HepG2 (cell line): ENCODE measurements around the gene TM9SF4. TPM values are rescaled to one million over a fixed set of nuclear protein-coding genes. Genes with fewer than 3 reads are reported as not detected.

Source experiments
- CC2D1A ChIP-seq: sonication (generic); formaldehyde crosslinking; IDR thresholded peaks from 2 replicates; pipeline ENCODE4 v1.8.1; 2023; ENCODE audit warnings: mild to moderate bottlenecking, missing genetic modification reagents
- CCAR2 ChIP-seq: fragments of 200-400 bp; formaldehyde crosslinking; optimal IDR thresholded peaks from 2 replicates; pipeline ENCODE3; 2018; ENCODE audit warnings: low read depth, mild to moderate bottlenecking, low read length, moderate library complexity
- CERS6 ChIP-seq: sonication (generic); formaldehyde crosslinking; IDR thresholded peaks from 2 replicates; pipeline ENCODE4 v1.5.0; 2020; ENCODE audit warnings: missing genetic modification reagents
- CHCHD3 ChIP-seq: sonication (generic); formaldehyde crosslinking; IDR thresholded peaks from 2 replicates; pipeline ENCODE4 v1.8.0; 2022; ENCODE audit warnings: mild to moderate bottlenecking, missing genetic modification reagents, moderate library complexity
- ELF1 ChIP-seq: sonication (generic); formaldehyde crosslinking; IDR thresholded peaks from 2 replicates; pipeline ENCODE4 v1.4.0; 2020; ENCODE audit warnings: missing genetic modification reagents
- FOXK2 ChIP-seq: fragments of 450-650 bp; IDR thresholded peaks from 2 replicates; pipeline ENCODE4 v1.6.1; 2016
- HDAC2 ChIP-seq: sonication (generic); formaldehyde crosslinking; IDR thresholded peaks from 2 replicates; pipeline ENCODE4 v1.4.0; 2020; ENCODE audit warnings: missing genetic modification reagents
- HOXD1 ChIP-seq: sonication (generic); formaldehyde crosslinking; IDR thresholded peaks from 2 replicates; pipeline ENCODE4 v1.5.0; 2020; ENCODE audit warnings: missing genetic modification reagents
- JARID2 ChIP-seq: sonication (generic); formaldehyde crosslinking; IDR thresholded peaks from 2 replicates; pipeline ENCODE4 v1.8.1; 2023; ENCODE audit warnings: missing genetic modification reagents, inconsistent platforms; ENCODE audit not compliant: insufficient replicate concordance
- KLF11 ChIP-seq: IDR thresholded peaks from 2 replicates; pipeline ENCODE4 v1.6.1; 2016; ENCODE audit warnings: missing compliant biosample characterization
- LRRFIP1 ChIP-seq: sonication (generic); formaldehyde crosslinking; conservative IDR thresholded peaks from 2 replicates; pipeline ENCODE4 v1.4.0; 2020; ENCODE audit warnings: missing genetic modification reagents
- MIXL1 ChIP-seq: IDR thresholded peaks from 2 replicates; pipeline ENCODE4 v1.6.1; 2016
- NCOA2 ChIP-seq: sonication (generic); formaldehyde crosslinking; IDR thresholded peaks from 2 replicates; pipeline ENCODE4 v1.8.0; 2022; ENCODE audit warnings: inconsistent platforms
- POLR2A ChIP-seq, 2 experiments: IDR thresholded peaks; 2 replicates each; pipeline ENCODE4 v1.6.1; 2011; ENCODE audit warnings: low read depth in 2 of 2, low read length in 2 of 2, mild to moderate bottlenecking in 1 of 2, moderate library complexity in 1 of 2; ENCODE audit not compliant: insufficient read depth in 1 of 2
- PTBP1 ChIP-seq: fragments of 200-400 bp; formaldehyde crosslinking; IDR thresholded peaks from 2 replicates; pipeline ENCODE4 v1.6.1; 2018; ENCODE audit warnings: low read length, low read depth; ENCODE audit not compliant: poor library complexity, severe bottlenecking
- RFX3 ChIP-seq: IDR thresholded peaks from 2 replicates; pipeline ENCODE4 v1.6.1; 2016; ENCODE audit warnings: missing biosample characterization, missing genetic modification reagents
- TCF12 ChIP-seq, 2 experiments: fragments of 450-650 bp in 1 of 2; sonication (generic) in 1 of 2; formaldehyde crosslinking in 1 of 2; IDR thresholded peaks; 2 replicates each; pipeline versions ENCODE4 v1.6.1 to v1.8.0; 2017 to 2022; ENCODE audit warnings: antibody characterized with exemption in 1 of 2, mild to moderate bottlenecking in 1 of 2, missing genetic modification reagents in 1 of 2, moderate library complexity in 1 of 2
- XBP1 ChIP-seq: sonication (generic); formaldehyde crosslinking; IDR thresholded peaks from 2 replicates; pipeline ENCODE4 v1.5.0; 2020; ENCODE audit warnings: missing genetic modification reagents
- YEATS4 ChIP-seq: sonication (generic); formaldehyde crosslinking; IDR thresholded peaks from 2 replicates; pipeline ENCODE4 v1.4.0; 2020; ENCODE audit warnings: missing genetic modification reagents, borderline replicate concordance
- ZNF18 ChIP-seq: sonication (generic); formaldehyde crosslinking; IDR thresholded peaks from 2 replicates; pipeline ENCODE4 v1.8.0; 2022; ENCODE audit warnings: mild to moderate bottlenecking, missing genetic modification reagents; ENCODE audit not compliant: insufficient replicate concordance
- ZNF251 ChIP-seq: sonication (generic); formaldehyde crosslinking; IDR thresholded peaks from 2 replicates; pipeline ENCODE4 v1.9.0; 2021; ENCODE audit warnings: mild to moderate bottlenecking, missing genetic modification reagents
- ZNF263 ChIP-seq: sonication (generic); formaldehyde crosslinking; IDR thresholded peaks from 2 replicates; pipeline ENCODE4 v1.4.0; 2020; ENCODE audit warnings: missing genetic modification reagents
- ZNF281 ChIP-seq: sonication (generic); formaldehyde crosslinking; IDR thresholded peaks from 2 replicates; pipeline ENCODE4 v1.4.0; 2020; ENCODE audit warnings: missing genetic modification reagents, borderline replicate concordance
- polyA plus RNA-seq, 8 experiments: library from polyadenylated mRNA; depleted of rRNA in 3 of 8; stranded (reverse) in 7 of 8; unstranded in 1 of 8; fragments of >200 nt; fragmentation: Illumina TruSeq in 4 of 8; extraction: Trizol in 4 of 8; gene quantifications; 2 replicates each; pipeline versions ENCODE4 v1.2.1 to v1.2.3, GENCODE V29; 2011 to 2016; ENCODE audit warnings: low read depth in 4 of 8, missing spikeins in 1 of 8, mixed read lengths in 1 of 8; ENCODE audit not compliant: insufficient read depth in 1 of 8
- total RNA-seq, 5 experiments: library from RNA; depleted of rRNA; stranded (reverse); fragments of >200 nt; fragmentation: Illumina TruSeq; extraction: Trizol; gene quantifications; 2 replicates each; pipeline ENCODE4 v1.2.3, GENCODE V29; 2016; ENCODE audit warnings: low read depth in 1 of 5

TM9SF4 gene
- total and polyA plus RNA-seq, 2 of the 13 experiments (the other 11 are each of a cell fraction or from before 2014, with no cell fraction given), result 53.5 to 171 TPM

- TF ChIP-seq CERS6 (CRISPR knock-in tag) (no peak; the same call in 1 of the 2 replicates), ZNF263 (no peak; the same call in 1 of the 2 replicates), TCF12 (IDR thresholded peaks at IDR 0.05) (no peak), TCF12 (CRISPR knock-in tag; IDR thresholded peaks at IDR 0.05) (peak; percentile 37), ZNF281 (CRISPR knock-in tag) (peak; percentile 37; the same call in 1 of the 2 replicates), MIXL1 (CRISPR knock-in tag) (0 out of 2 replicates have a peak, but pooled peaks have one; percentile 8), CCAR2 (no peak), HOXD1 (CRISPR knock-in tag) (peak; percentile 74), ZNF18 (no peak), CC2D1A (CRISPR knock-in tag) (no peak), LRRFIP1 (CRISPR knock-in tag) (no peak), ELF1 (CRISPR knock-in tag) (no peak), PTBP1 (peak; percentile 95), KLF11 (0 out of 2 replicates have a peak, but pooled peaks have one; percentile 50), RFX3 (CRISPR knock-in tag) (no peak), HDAC2 (CRISPR knock-in tag) (peak; percentile 79), CHCHD3 (peak; percentile 68; the same call in 1 of the 2 replicates), NCOA2 (CRISPR knock-in tag) (0 out of 2 replicates have a peak, but pooled peaks have one; percentile 5), ZNF251 (CRISPR knock-in tag) (no peak), JARID2 (CRISPR knock-in tag) (peak; percentile 69), FOXK2 (no peak), YEATS4 (CRISPR knock-in tag) (peak; percentile 98), POLR2A (IDR thresholded peaks at IDR 0.05; ENCODE audit: insufficient read depth in 1 of 2, low read depth in 2 of 2, low read length in 2 of 2) (peak; percentile 92 to 96), XBP1 (CRISPR knock-in tag) (no peak)
These were observed 98.3 kb downstream of the TM9SF4 start, which contains the start of the genes PLAGL2 and POFUT1 (continued) for GRCh38 chr20:32207626-32208498.
